HCT116 (cell line): ENCODE results near the gene ETAA1. TPM values are rescaled to one million over a fixed set of nuclear protein-coding genes. Genes with fewer than 3 reads are reported as not detected.

ENCODE experiments used
- ATAC-seq: fragments of 200-7000 bp; cut with Tn5 transposase; 2 replicates; pipeline ENCODE4 v1.9.1; 2020; ENCODE audit warnings: mild to moderate bottlenecking, moderate library complexity
- Bru-seq: library from RNA; stranded (reverse); fragments of 400-500 nt; gene quantifications from one replicate; lab custom pipeline; 2021; lab: Mats Ljungman, UMichigan
- BruChase-seq, 2 experiments: library from RNA; stranded (reverse); fragments of 400-500 nt; gene quantifications; one replicate each; lab custom pipeline; 2021; lab: Mats Ljungman, UMichigan
- BruUV-seq: library from RNA; stranded (reverse); fragments of 400-500 nt; replicated peaks from 2 replicates; lab custom pipeline; 2021; lab: Mats Ljungman, UMichigan
- CTCF ChIA-PET: fragments of 300-600 bp; sonication (Branson Sonifier 250); formaldehyde crosslinking; loops from one replicate; lab custom pipeline; 2021; ENCODE audit warnings: antibody characterized with exemption; lab: Charles Lee
- POLR2A ChIA-PET: fragments of 300-600, 350-600 bp; sonication (Branson Sonifier 250); formaldehyde crosslinking; loops from one replicate; lab custom pipeline; 2021; ENCODE audit warnings: antibody characterized with exemption; lab: Charles Lee
- RAD21 ChIA-PET, 2 experiments: fragments of 300-600 bp; sonication (Branson Sonifier 250); formaldehyde crosslinking; loops; one replicate each; lab custom pipeline; 2023; ENCODE audit warnings: low total read pairs in 2 of 2; ENCODE audit not compliant: uncharacterized antibody in 2 of 2, unreplicated experiment in 2 of 2, low non-redundant PET in 1 of 2; lab: Charles Lee
- DNase-seq: peaks from one replicate; pipeline ENCODE4 v3.0.0-alpha.2; 2010; ENCODE audit warnings: low read depth, low spot score
- H2AFZ ChIP-seq: fragments of 200-600 bp; shearing (Covaris generic), sonication (generic); 2 replicates; pipeline ENCODE4 v1.6.1; 2017; ENCODE audit warnings: low read depth, mixed run types, mixed read lengths, antibody characterized with exemption, low read length; ENCODE audit not compliant: poor library complexity, severe bottlenecking
- H3K27ac ChIP-seq: 2 replicates; pipeline ENCODE4 v1.5.1; 2012; ENCODE audit warnings: low read depth, low read length
- H3K27me3 ChIP-seq: fragments of 200-600 bp; sonication (generic); 2 replicates; pipeline ENCODE4 v1.6.1; 2016; ENCODE audit warnings: mixed run types, low read length, mixed read lengths; ENCODE audit not compliant: insufficient read depth
- H3K36me3 ChIP-seq, 2 experiments: fragments of 200-500 bp in 1 of 2; fragments of 200-600 bp in 1 of 2; sonication (Bioruptor generic) in 1 of 2; sonication (generic) in 1 of 2; 2 replicates each; pipeline versions ENCODE4 v1.5.1 to v1.6.1; 2014 to 2016; ENCODE audit warnings: low read length in 2 of 2, inconsistent platforms in 1 of 2, mixed read lengths in 1 of 2, mixed run types in 1 of 2; ENCODE audit not compliant: insufficient read depth in 2 of 2, control insufficient read depth in 1 of 2
- H3K4me1 ChIP-seq, 2 experiments: fragments of 200-600 bp in 1 of 2; sonication (generic) in 1 of 2; 2 replicates each; pipeline versions ENCODE4 v1.5.1 to v1.6.1; 2012 to 2017; ENCODE audit warnings: low read length in 2 of 2, inconsistent platforms in 1 of 2, mild to moderate bottlenecking in 1 of 2, mixed read lengths in 1 of 2, mixed run types in 1 of 2, moderate library complexity in 1 of 2; ENCODE audit not compliant: insufficient read depth in 2 of 2, control insufficient read depth in 1 of 2
- H3K4me2 ChIP-seq: fragments of 200-600 bp; sonication (generic); 2 replicates; pipeline ENCODE4 v1.6.1; 2017; ENCODE audit warnings: mixed run types, low read length, mixed read lengths
- H3K4me3 ChIP-seq, 2 experiments: fragments of 200-600 bp in 1 of 2; sonication (generic) in 1 of 2; replicated peaks in 1 of 2; 2 replicates each; pipeline ENCODE4 v1.5.1; 2011 to 2016; ENCODE audit warnings: low read length in 2 of 2, control low read depth in 1 of 2, low read depth in 1 of 2, mild to moderate bottlenecking in 1 of 2, mixed read lengths in 1 of 2, mixed run types in 1 of 2
- H3K79me2 ChIP-seq: fragments of 200-600 bp; sonication (generic); 2 replicates; pipeline ENCODE4 v1.6.1; 2017; ENCODE audit warnings: mild to moderate bottlenecking, mixed run types, low read length, moderate library complexity, mixed read lengths; ENCODE audit not compliant: insufficient read depth
- H3K9ac ChIP-seq: fragments of 200-600 bp; sonication (generic); 2 replicates; pipeline ENCODE4 v1.6.1; 2016; ENCODE audit warnings: low read length, mixed read lengths
- H3K9me2 ChIP-seq: fragments of 200-600 bp; sonication (generic), shearing (Covaris generic); 2 replicates; pipeline ENCODE4 v1.6.1; 2017; ENCODE audit warnings: mixed run types, mild to moderate bottlenecking, moderate library complexity; ENCODE audit not compliant: insufficient read depth
- H3K9me3 ChIP-seq, 2 experiments: fragments of 200-500 bp in 1 of 2; fragments of 200-600 bp in 1 of 2; sonication (Bioruptor generic) in 1 of 2; sonication (generic) in 1 of 2; 2 replicates each; pipeline ENCODE4 v1.6.1; 2014 to 2017; ENCODE audit warnings: low read length in 2 of 2, mixed read lengths in 2 of 2, inconsistent platforms in 1 of 2, low read depth in 1 of 2, mild to moderate bottlenecking in 1 of 2, mixed run types in 1 of 2, moderate library complexity in 1 of 2; ENCODE audit not compliant: control insufficient read depth in 1 of 2, insufficient read depth in 1 of 2
- H4K20me1 ChIP-seq: fragments of 200-600 bp; sonication (generic), shearing (Covaris generic); 2 replicates; pipeline ENCODE4 v1.6.1; 2017; ENCODE audit warnings: mixed run types, mild to moderate bottlenecking, moderate library complexity; ENCODE audit not compliant: insufficient read depth
- CBX3 ChIP-seq: IDR thresholded peaks from 2 replicates; pipeline ENCODE4 v1.6.1; 2012; ENCODE audit warnings: low read depth
- CEBPB ChIP-seq: IDR thresholded peaks from 2 replicates; pipeline ENCODE4 v1.6.1; 2012; ENCODE audit warnings: low read depth
- ELF1 ChIP-seq: IDR thresholded peaks from 2 replicates; pipeline ENCODE4 v1.6.1; 2012; ENCODE audit warnings: low read depth, borderline replicate concordance
- FOSL1 ChIP-seq: IDR thresholded peaks from 2 replicates; pipeline ENCODE4 v1.6.1; 2012; ENCODE audit warnings: low read depth
- JUND ChIP-seq: IDR thresholded peaks from 2 replicates; pipeline ENCODE4 v1.6.1; 2012
- MAX ChIP-seq: IDR thresholded peaks from 2 replicates; pipeline ENCODE4 v1.6.1; 2012
- POLR2A ChIP-seq: IDR thresholded peaks from 2 replicates; pipeline ENCODE4 v1.7.0; 2011; ENCODE audit warnings: borderline replicate concordance; ENCODE audit not compliant: insufficient read depth, insufficient read length; ENCODE audit errors: extremely low read depth
- POLR2AphosphoS5 ChIP-seq: IDR thresholded peaks from 2 replicates; pipeline ENCODE4 v1.6.1; 2011; ENCODE audit warnings: mild to moderate bottlenecking, low read depth, low read length, moderate library complexity
- SIN3A ChIP-seq: IDR thresholded peaks from 2 replicates; pipeline ENCODE4 v1.6.1; 2012; ENCODE audit warnings: low read depth
- SP1 ChIP-seq: IDR thresholded peaks from 2 replicates; pipeline ENCODE4 v1.6.1; 2012; ENCODE audit warnings: low read depth
- SRF ChIP-seq: IDR thresholded peaks from 2 replicates; pipeline ENCODE4 v1.6.1; 2012; ENCODE audit warnings: low read depth
- TCF7L2 ChIP-seq: IDR thresholded peaks from 2 replicates; pipeline ENCODE4 v1.7.0; 2011; ENCODE audit warnings: borderline replicate concordance, inconsistent platforms; ENCODE audit not compliant: insufficient read depth, insufficient read length; ENCODE audit errors: extremely low read depth
- YY1 ChIP-seq: IDR thresholded peaks from 2 replicates; pipeline ENCODE4 v1.6.1; 2011; ENCODE audit warnings: low read length, low read depth, moderate library complexity, mild to moderate bottlenecking; ENCODE audit not compliant: insufficient replicate concordance; ENCODE audit errors: extremely low read depth
- ZFX ChIP-seq: fragments of 450-650 bp; IDR thresholded peaks from 2 replicates; pipeline ENCODE4 v1.6.1; 2017
- ZNF274 ChIP-seq: fragments of 200-500 bp; sonication (Bioruptor generic); IDR thresholded peaks from 2 replicates; pipeline ENCODE4 v1.6.1; 2014; ENCODE audit warnings: mild to moderate bottlenecking, low read depth, low read length, inconsistent platforms
- intact Hi-C: fragments of 100-400 bp; cut with micrococcal nuclease; formaldehyde crosslinking; loops from 2 replicates; pipeline ENCODE4 v1.10.0; 2022
- long read RNA-seq: library from polyadenylated mRNA; unstranded; transcript quantifications from one replicate; pipeline ENCODE4 v2.0.0, GENCODE V29; 2021; ENCODE audit not compliant: unreplicated experiment
- polyA plus RNA-seq: library from polyadenylated mRNA; unstranded; fragments of >200 nt; gene quantifications from 2 replicates; pipeline ENCODE4 v1.2.1, GENCODE V29; 2012; ENCODE audit warnings: missing spikeins
- total RNA-seq: library from RNA; stranded (reverse); gene quantifications from one replicate; pipeline ENCODE4 v1.2.1, GENCODE V29; 2021; ENCODE audit not compliant: unreplicated experiment

ETAA1 gene
- total RNA-seq (9.6 TPM), Bru-seq, nascent RNA (percentile 88 among the genes with signal in this experiment), BruChase-seq, experiment 1, labeled RNA remaining after a 6-hour chase (percentile 63 among the genes with signal in this experiment), BruChase-seq, experiment 2, labeled RNA remaining after a 2-hour chase (percentile 85 among the genes with signal in this experiment)
- polyA plus RNA-seq: 1.9 and 2.9 TPM in 2 replicates
- long read RNA-seq, transcript ETAA1-201 (6 exons, 3,418 nt): major isoform, 15 of 25 reads
- long read RNA-seq, partial matches to known transcripts: 3 of 25 reads
- long read RNA-seq, other reads (novel, unspliced or antisense): 4 of 25 reads

- ChIA-PET POLR2A (no interaction called here), CTCF (no interaction called here), RAD21 (no interaction called here)
- Histone ChIP-seq H3K4me1 (peaks cover 3 to 15% of the 10 kb centered on the region in 2 experiments; a peak in 2 of 4 replicates), H3K4me3 (peak within 1 kb of the TSS; percentile 61 to 94), H2AFZ (peak within 1 kb of the TSS; percentile 86), H3K79me2 (peaks cover 31% of the 10 kb centered on the region), H3K4me2 (peak within 1 kb of the TSS; percentile 79), H3K27ac (peak within 1 kb of the TSS; percentile 81), H3K27me3 (no peaks in the 10 kb centered on the region), H4K20me1 (no peaks in the 10 kb centered on the region), H3K9me3 (no peaks in the 10 kb centered on the region), H3K9me2 (no peaks in the 10 kb centered on the region), H3K36me3 (peaks cover 0 to 8% of the 10 kb centered on the region in 2 experiments; a peak in 1 of 4 replicates), H3K9ac (peak within 1 kb of the TSS; percentile 87)
- intact Hi-C loops: no loop called here
- DNase-seq (peak; percentile 68), ATAC-seq (peak; percentile 100)
- BruUV-seq: TSS peak; percentile 83
- TF ChIP-seq FOSL1 (no peak), ZNF274 (no peak), SP1 (peak; percentile 38; the same call in 1 of the 2 replicates), MAX (peak; percentile 56; the same call in 1 of the 2 replicates), CEBPB (no peak), JUND (no peak), TCF7L2 (no peak), ZFX (peak; percentile 88), POLR2AphosphoS5 (peak; percentile 78), YY1 (peak; percentile 97), POLR2A (peak; percentile 51), ELF1 (peak; percentile 73), SRF (0 out of 2 replicates have a peak, but pooled peaks have one; percentile 40), SIN3A (0 out of 2 replicates have a peak, but pooled peaks have one; percentile 80), CBX3 (peak; percentile 53; the same call in 1 of the 2 replicates)
Measured at GRCh38 chr2:67397143-67397986, at the start of gene ETAA1. ETAA1 (plus strand) TSS chr2:67397333; CDS start chr2:67397449, 116 bp downstream.
